Nephron progenitor cell (in vitro differentiated cells): ENCODE data around the gene AJAP1.

Experiments used
- DNase-seq: peaks from one replicate; pipeline ENCODE4 v3.0.0; 2021
- H3K27ac Mint-ChIP-seq: 2 replicates; pipeline ENCODE4 v1.8.0; 2021; ENCODE audit warnings: mild to moderate bottlenecking, moderate library complexity, mixed read lengths
- H3K27me3 Mint-ChIP-seq: 2 replicates; pipeline ENCODE4 v1.8.0; 2021; ENCODE audit warnings: mild to moderate bottlenecking, low read depth, mixed read lengths; ENCODE audit not compliant: poor library complexity
- H3K36me3 Mint-ChIP-seq: 2 replicates; pipeline ENCODE4 v1.8.0; 2021; ENCODE audit warnings: low read depth, mixed read lengths
- H3K4me1 Mint-ChIP-seq: 2 replicates; pipeline ENCODE4 v1.8.0; 2021; ENCODE audit warnings: mixed read lengths
- H3K4me3 Mint-ChIP-seq: 2 replicates; pipeline ENCODE4 v1.8.0; 2021; ENCODE audit warnings: mild to moderate bottlenecking, moderate library complexity, mixed read lengths
- H3K9me3 Mint-ChIP-seq: 2 replicates; pipeline ENCODE4 v1.8.0; 2021; ENCODE audit warnings: mild to moderate bottlenecking, moderate library complexity, mixed read lengths
- TF ChIP-seq, protein P1 (sequence below): fragments of 200-600 bp; sonication (generic); IDR thresholded peaks from 2 replicates; pipeline ENCODE4 v1.5.0; 2021; ENCODE audit warnings: antibody characterized with exemption

The AJAP1 gene

DNA sequence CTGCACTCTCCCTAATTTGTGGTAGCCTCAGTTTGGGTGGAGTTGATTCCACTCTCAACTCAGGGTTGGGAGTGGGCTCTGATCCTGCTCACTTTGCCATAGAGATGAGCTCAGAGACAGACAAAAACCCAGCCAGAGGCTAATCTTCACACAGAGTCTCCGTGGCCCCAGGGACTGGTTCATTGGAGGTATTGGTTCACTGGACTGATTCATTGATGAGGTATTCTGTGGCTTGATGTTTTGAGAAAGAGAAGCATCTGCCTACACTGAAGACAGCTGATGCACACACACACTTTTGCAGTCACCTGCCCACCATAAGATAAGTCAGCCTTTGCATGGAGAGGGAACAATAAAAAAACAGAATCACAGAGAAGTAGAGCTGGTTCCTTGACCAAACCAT lies 183.8 kb downstream of the AJAP1 start:
- Mint-ChIP-seq H3K4me3 (no peak overlapping the region), H3K4me1 (no peaks in the 10 kb centered on the region), H3K36me3 (no peaks in the 10 kb centered on the region), H3K27ac (no peak overlapping the region), H3K9me3 (peaks cover 21% of the 10 kb centered on the region), H3K27me3 (no peaks in the 10 kb centered on the region)
- TF ChIP-seq, protein P1, sequence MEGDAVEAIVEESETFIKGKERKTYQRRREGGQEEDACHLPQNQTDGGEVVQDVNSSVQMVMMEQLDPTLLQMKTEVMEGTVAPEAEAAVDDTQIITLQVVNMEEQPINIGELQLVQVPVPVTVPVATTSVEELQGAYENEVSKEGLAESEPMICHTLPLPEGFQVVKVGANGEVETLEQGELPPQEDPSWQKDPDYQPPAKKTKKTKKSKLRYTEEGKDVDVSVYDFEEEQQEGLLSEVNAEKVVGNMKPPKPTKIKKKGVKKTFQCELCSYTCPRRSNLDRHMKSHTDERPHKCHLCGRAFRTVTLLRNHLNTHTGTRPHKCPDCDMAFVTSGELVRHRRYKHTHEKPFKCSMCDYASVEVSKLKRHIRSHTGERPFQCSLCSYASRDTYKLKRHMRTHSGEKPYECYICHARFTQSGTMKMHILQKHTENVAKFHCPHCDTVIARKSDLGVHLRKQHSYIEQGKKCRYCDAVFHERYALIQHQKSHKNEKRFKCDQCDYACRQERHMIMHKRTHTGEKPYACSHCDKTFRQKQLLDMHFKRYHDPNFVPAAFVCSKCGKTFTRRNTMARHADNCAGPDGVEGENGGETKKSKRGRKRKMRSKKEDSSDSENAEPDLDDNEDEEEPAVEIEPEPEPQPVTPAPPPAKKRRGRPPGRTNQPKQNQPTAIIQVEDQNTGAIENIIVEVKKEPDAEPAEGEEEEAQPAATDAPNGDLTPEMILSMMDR: no peak
- DNase-seq: no peak
